OCI-LY3 (cell line): Measurements from ENCODE around the gene OARD1.

Experiments
- CTCF ChIP-seq: fragments of 200-600, 300-600 bp; sonication (generic); IDR thresholded peaks from 2 replicates; pipeline ENCODE4 v1.5.1; 2014; ENCODE audit warnings: antibody characterized with exemption, low read length, low read depth
- EZH2phosphoT487 ChIP-seq: fragments of 200-600 bp; shearing (Covaris generic); IDR thresholded peaks from 2 replicates; pipeline ENCODE4 v1.6.1; 2018; ENCODE audit warnings: antibody characterized with exemption, mixed run types, low read depth

GRCh38 chr6:41059556-41059955 lies 12.6 kb downstream of the OARD1 start:
- TF ChIP-seq CTCF (no peak), EZH2phosphoT487 (no peak)
